ENCODE data around the gene SYTL3. TPM values are rescaled to one million over a fixed set of nuclear protein-coding genes. Genes with fewer than 3 reads are reported as not detected.
"Not testable (repeated sequence)": the region's sequence is repeated elsewhere in the genome, so short reads cannot be mapped to it uniquely, and the experiment has no call there.

Gene SYTL3
- 0.31 and 0.48 TPM in 2 replicates for total RNA-seq
- long read RNA-seq, partial matches to known transcripts: 0 of 1 reads
- long read RNA-seq, other reads (novel, unspliced or antisense): 1 of 1 reads

DNA sequence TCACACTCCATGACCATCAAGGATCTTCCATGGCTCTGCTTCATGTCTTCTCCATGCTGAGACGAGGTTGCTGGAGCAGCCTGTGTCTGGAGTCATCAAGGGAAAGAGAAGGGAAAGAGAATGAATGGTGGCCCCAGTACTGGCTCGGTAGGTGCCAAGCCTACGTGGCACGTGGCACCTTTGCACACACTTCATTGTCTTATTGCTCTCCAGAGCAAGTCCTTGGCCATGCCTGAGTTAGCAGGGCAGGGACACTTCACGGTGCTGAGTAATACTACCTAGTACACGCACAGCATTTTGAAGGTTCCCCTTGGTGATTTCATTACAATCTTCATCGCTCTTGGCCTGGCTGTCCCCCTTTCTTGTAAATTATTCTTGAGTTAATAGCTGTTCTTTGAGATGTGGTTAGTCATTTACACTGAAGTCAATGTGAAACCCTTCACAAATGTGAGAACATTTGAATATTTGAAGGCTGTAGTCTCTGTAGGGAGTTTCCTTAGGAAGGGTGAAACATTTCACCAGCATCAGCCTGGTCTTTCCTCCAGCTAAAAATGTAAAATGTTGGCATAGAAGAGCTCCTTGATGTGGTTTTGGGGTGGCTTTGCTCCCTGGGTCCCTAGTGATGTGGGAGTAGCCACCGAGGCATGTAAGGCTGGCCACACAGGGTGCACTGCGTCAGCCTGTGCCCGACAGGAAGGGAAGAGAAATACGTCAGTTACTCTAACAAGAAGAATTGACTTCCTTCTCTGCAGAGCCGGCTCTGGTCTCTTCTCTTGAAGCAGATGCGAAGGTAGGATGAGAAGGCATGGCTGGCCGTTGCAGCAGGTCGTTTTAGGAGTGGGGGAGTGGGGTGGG, at the start of gene SYTL3:
Gene SYTL3, plus strand, starts transcription at position 766 of the 855 bp plus-strand sequence. CDS start 13,215 bp downstream, outside the sequence.
- H3K4me1 Mint-ChIP-seq (ENCODE audit: unreplicated experiment): peaks cover 16% of the 10 kb centered on the region
- H3K27ac Mint-ChIP-seq (ENCODE audit: unreplicated experiment): no peak within 1 kb of the TSS
- H3K27me3 Mint-ChIP-seq (ENCODE audit: unreplicated experiment): no peaks in the 10 kb centered on the region
- H3K4me3 Mint-ChIP-seq (ENCODE audit: unreplicated experiment): no peak within 1 kb of the TSS
- H3K36me3 Mint-ChIP-seq (ENCODE audit: unreplicated experiment): no peaks in the 10 kb centered on the region
- no peak for DNase-seq (ENCODE audit: extremely low spot score, unreplicated experiment)
- no peaks in the 10 kb centered on the region for H3K9me3 Mint-ChIP-seq (ENCODE audit: unreplicated experiment)
- no peak for TF ChIP-seq CTCF (IDR thresholded peaks at IDR 0.05)

DNA sequence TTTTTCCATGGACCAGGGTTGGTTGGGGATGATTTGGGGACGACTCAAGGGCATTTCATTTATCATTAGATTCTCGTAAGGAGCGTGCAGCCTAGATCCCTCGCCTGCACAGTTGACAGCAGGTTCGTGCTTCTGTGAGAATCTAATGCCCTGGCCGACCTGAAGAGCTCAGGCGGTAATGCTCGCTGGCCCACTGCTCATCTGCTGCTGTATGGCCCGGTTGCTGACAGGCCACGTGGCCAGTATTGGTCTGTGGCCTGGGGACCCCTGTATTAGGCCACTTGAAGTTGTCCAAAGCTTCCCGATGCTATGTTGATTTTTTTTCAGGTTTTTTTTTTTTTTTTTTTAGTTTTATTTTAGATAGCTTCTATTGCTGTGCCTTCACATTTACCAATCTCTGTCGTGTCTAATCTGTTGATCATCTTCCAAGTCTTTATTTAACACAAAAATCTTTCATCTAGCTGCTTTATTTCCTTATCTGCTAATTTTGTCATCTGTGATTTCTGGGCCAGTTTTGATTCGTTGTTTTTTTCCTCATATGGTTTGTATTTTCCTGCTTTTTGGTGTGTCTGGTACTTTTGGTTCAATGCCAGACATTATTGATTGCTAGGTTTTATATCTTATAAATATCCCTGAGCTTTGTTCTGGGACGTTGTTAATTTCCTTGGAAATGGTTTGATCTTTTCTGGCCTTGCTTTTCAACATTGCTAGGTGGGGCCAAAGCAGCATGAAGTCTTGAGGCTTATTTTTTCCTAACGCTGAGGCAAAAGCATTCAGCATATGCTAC, 46.4 kb upstream of the SYTL3 start:
- no peaks in the 10 kb centered on the region for H3K4me1 Mint-ChIP-seq (ENCODE audit: unreplicated experiment)
- H3K36me3 Mint-ChIP-seq (ENCODE audit: unreplicated experiment): peaks cover 18% of the 10 kb centered on the region
- H3K27ac Mint-ChIP-seq (ENCODE audit: unreplicated experiment): no peak overlapping the region
- no peaks in the 10 kb centered on the region for H3K27me3 Mint-ChIP-seq (ENCODE audit: unreplicated experiment)
- no peaks in the 10 kb centered on the region for H3K9me3 Mint-ChIP-seq (ENCODE audit: unreplicated experiment)
- no peak overlapping the region for H3K4me3 Mint-ChIP-seq (ENCODE audit: unreplicated experiment)
- no peak for DNase-seq (ENCODE audit: extremely low spot score, unreplicated experiment)
- no peak for TF ChIP-seq CTCF (IDR thresholded peaks at IDR 0.05)

GRCh38 chr6:158604048-158604406, 45.8 kb upstream of the SYTL3 start:
- no peak for TF ChIP-seq CTCF (IDR thresholded peaks at IDR 0.05)
- Mint-ChIP-seq H3K4me1 (ENCODE audit: unreplicated experiment) (no peaks in the 10 kb centered on the region), H3K27me3 (ENCODE audit: unreplicated experiment) (no peaks in the 10 kb centered on the region), H3K4me3 (ENCODE audit: unreplicated experiment) (no peak overlapping the region), H3K27ac (ENCODE audit: unreplicated experiment) (no peak overlapping the region), H3K36me3 (ENCODE audit: unreplicated experiment) (peaks cover 20% of the 10 kb centered on the region), H3K9me3 (ENCODE audit: unreplicated experiment) (no peaks in the 10 kb centered on the region)
- no peak for DNase-seq (ENCODE audit: extremely low spot score, unreplicated experiment)

GRCh38 chr6:158605266-158605878, 44.5 kb upstream of the SYTL3 start:
- no peaks in the 10 kb centered on the region for H3K4me1 Mint-ChIP-seq (ENCODE audit: unreplicated experiment)
- DNase-seq (ENCODE audit: extremely low spot score, unreplicated experiment): no peak
- H3K9me3 Mint-ChIP-seq (ENCODE audit: unreplicated experiment): no peaks in the 10 kb centered on the region
- no peaks in the 10 kb centered on the region for H3K27me3 Mint-ChIP-seq (ENCODE audit: unreplicated experiment)
- no peak overlapping the region for H3K4me3 Mint-ChIP-seq (ENCODE audit: unreplicated experiment)
- H3K27ac Mint-ChIP-seq (ENCODE audit: unreplicated experiment): no peak overlapping the region
- H3K36me3 Mint-ChIP-seq (ENCODE audit: unreplicated experiment): peaks cover 24% of the 10 kb centered on the region
- peak; percentile 80 for TF ChIP-seq CTCF (IDR thresholded peaks at IDR 0.05)

DNA sequence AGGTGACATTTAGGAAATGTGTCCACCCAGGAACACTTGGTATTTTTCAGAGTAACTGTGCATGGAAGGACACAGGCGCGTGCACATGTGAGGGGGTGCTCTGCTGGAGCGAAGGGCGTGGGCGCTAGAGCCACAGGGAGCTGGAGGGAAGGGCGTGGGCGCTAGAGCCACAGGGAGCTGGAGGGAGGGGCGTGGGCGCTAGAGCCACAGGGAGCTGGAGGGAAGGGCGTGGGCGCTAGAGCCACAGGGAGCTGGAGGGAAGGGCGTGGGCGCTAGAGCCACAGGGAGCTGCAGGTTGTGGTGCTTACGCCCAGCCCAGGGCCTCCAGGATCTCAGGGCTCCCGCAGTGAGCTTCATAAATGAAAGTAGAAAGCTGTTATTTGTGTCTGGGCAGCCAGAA, 43.8 kb upstream of the SYTL3 start:
- not testable (repeated sequence) for H3K27me3 Mint-ChIP-seq (ENCODE audit: unreplicated experiment); H3K4me1 Mint-ChIP-seq (ENCODE audit: unreplicated experiment); DNase-seq (ENCODE audit: extremely low spot score, unreplicated experiment); H3K4me3 Mint-ChIP-seq (ENCODE audit: unreplicated experiment); H3K9me3 Mint-ChIP-seq (ENCODE audit: unreplicated experiment); H3K27ac Mint-ChIP-seq (ENCODE audit: unreplicated experiment)
- peaks cover 24% of the 10 kb centered on the region for H3K36me3 Mint-ChIP-seq (ENCODE audit: unreplicated experiment)

Measured in osteocyte (in vitro differentiated cells).